ENCODE measurements around the gene IDH3G. TPM values are rescaled to one million over a fixed set of nuclear protein-coding genes. Genes with fewer than 3 reads are reported as not detected.

Gene IDH3G
- total RNA-seq, 1 experiment from 2014 or later: 43.2 TPM

DNA sequence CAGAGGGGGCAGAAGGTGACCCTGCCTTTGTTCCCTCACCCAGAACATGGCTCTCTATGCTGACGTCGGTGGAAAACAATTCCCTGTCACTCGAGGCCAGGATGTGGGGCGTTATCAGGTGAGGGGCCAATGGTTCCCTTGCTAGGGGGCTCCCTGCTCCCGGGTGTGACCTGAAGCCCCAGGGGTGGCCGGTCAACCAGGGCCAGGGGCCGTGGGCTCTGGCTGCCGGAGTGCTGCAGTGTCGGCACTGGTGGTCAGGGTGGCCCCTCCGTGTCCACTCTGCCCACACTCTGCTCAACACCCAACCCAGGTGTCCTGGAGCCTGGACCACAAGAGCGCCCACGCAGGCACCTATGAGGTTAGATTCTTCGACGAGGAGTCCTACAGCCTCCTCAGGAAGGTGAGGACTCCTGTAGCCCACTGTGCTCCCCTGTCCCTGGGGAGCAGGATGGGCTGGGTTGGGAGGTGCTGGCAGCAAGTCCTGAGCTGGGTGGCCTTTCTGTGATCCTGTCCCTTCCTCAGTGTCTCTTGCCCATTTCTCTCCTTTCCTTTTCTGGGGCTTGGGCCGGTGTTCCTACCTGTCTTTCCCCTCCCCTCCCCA, 3.3 kb upstream of the IDH3G start:
- WGBS (ENCODE audit: extremely low coverage, insufficient read length, low lambda C conversion rate): no CpG with 5 or more reads among the region's 15 CpGs
- Histone ChIP-seq H3K27me3 (ENCODE audit: insufficient read depth, low read length) (no peaks in the 10 kb centered on the region), H4K5ac (ENCODE audit: insufficient read length, low read depth, low read length) (no peak overlapping the region), H3K23me2 (ENCODE audit: insufficient read length, low read depth, low read length, poor library complexity, severe bottlenecking) (peaks cover 4% of the 10 kb centered on the region), H3K79me2 (ENCODE audit: insufficient read depth, low read length) (peaks cover 4% of the 10 kb centered on the region; the same call in 1 of the 2 replicates), H4K20me1 (ENCODE audit: control insufficient read depth, insufficient read depth, insufficient read length) (no peaks in the 10 kb centered on the region), H4K8ac (replicated peaks; ENCODE audit: insufficient read length, low read depth, low read length) (no peak overlapping the region), H3K9me3 (ENCODE audit: control insufficient read depth, low read depth, low read length) (peaks cover 23% of the 10 kb centered on the region), H2BK5ac (ENCODE audit: insufficient read length, low read length) (no peak overlapping the region), H3K4ac (ENCODE audit: low read depth, low read length) (no peak overlapping the region), H4K91ac (ENCODE audit: insufficient read length, low read depth, low read length) (no peak overlapping the region), H2BK12ac (ENCODE audit: insufficient read length, low read depth, low read length) (no peak overlapping the region), H3K56ac (ENCODE audit: insufficient read length, low read depth, low read length) (no peak overlapping the region), H3K4me1 (ENCODE audit: insufficient read depth, low read length) (no peaks in the 10 kb centered on the region), H3K27ac (ENCODE audit: insufficient read length, low read depth, low read length) (no peak overlapping the region), H3T11ph (ENCODE audit: low read length) (no peak overlapping the region), H3K14ac (ENCODE audit: insufficient read depth, low read length) (no peak overlapping the region), H3K18ac (ENCODE audit: insufficient read length, low read depth, low read length) (no peak overlapping the region), H3K4me2 (ENCODE audit: insufficient read depth, insufficient read length, low read length) (no peak overlapping the region), H3K9ac (ENCODE audit: extremely low read depth, insufficient read length, low read length) (no peak overlapping the region), H3K23ac (ENCODE audit: insufficient read length, low read depth, low read length) (no peak overlapping the region), H2BK15ac (ENCODE audit: low read depth, low read length) (no peak overlapping the region), H3K79me1 (ENCODE audit: insufficient read depth, low read depth, low read length, poor library complexity, severe bottlenecking) (no peaks in the 10 kb centered on the region), H2AFZ (ENCODE audit: low read length) (no peak overlapping the region), H2BK120ac (ENCODE audit: low read depth, low read length, poor library complexity, severe bottlenecking) (no peak overlapping the region), H2AK5ac (ENCODE audit: insufficient read length, low read length) (no peak overlapping the region), H2BK20ac (ENCODE audit: low read depth, low read length, poor library complexity, severe bottlenecking) (no peak overlapping the region)
- Mint-ChIP-seq H3K36me3 (ENCODE audit: insufficient read depth in 1 of 3, low read depth in 3 of 3) (peaks cover 26 to 39% (median 31%) of the 10 kb centered on the region in 3 experiments), H3K27ac (no peak overlapping the region), H3K4me1 (peaks cover 7 to 12% of the 10 kb centered on the region in 2 experiments; a peak in 3 of 4 replicates), H3K4me3 (no peak overlapping the region), H3K27me3 (ENCODE audit: low read depth) (no peaks in the 10 kb centered on the region; the same call in 1 of the 2 replicates), H3K9me3 (peaks cover 53 to 73% of the 10 kb centered on the region in 2 experiments)
- TF ChIP-seq CTCF (conservative IDR thresholded peaks at IDR 0.05): no peak
- no peak for DNase-seq

Data from H9 (cell line).